Urinary bladder (tissue), 4 donors: ENCODE results near the gene MKI67. TPM values are rescaled to one million over a fixed set of nuclear protein-coding genes. Genes with fewer than 3 reads are reported as not detected.

Source experiments
- DNase-seq: peaks from one replicate; pipeline ENCODE4 v3.0.0-alpha.2; 2015; ENCODE audit errors: extremely low spot score
- H3K27ac ChIP-seq: one replicate; pipeline ENCODE4 v1.5.1; 2013; ENCODE audit warnings: low read depth, mild to moderate bottlenecking, moderate library complexity
- H3K36me3 ChIP-seq: one replicate; pipeline ENCODE4 v1.6.1; 2013; ENCODE audit warnings: mild to moderate bottlenecking, moderate library complexity; ENCODE audit not compliant: insufficient read depth
- H3K4me1 ChIP-seq: one replicate; pipeline ENCODE4 v1.6.1; 2013; ENCODE audit warnings: mild to moderate bottlenecking, moderate library complexity; ENCODE audit not compliant: insufficient read depth
- H3K4me3 ChIP-seq: one replicate; pipeline ENCODE4 v1.5.1; 2013; ENCODE audit warnings: low read depth, low read length
- WGBS: extraction: QIAGEN DNeasy Blood & Tissue Kit; methylation state at CpG from one replicate; pipeline ENCODE4 v1.1.7; 2013; 5-methylcytosine and 5-hydroxymethylcytosine counted together
- polyA plus RNA-seq: library from polyadenylated mRNA; stranded (reverse); fragments of 200-250 nt; gene quantifications from one replicate; pipeline ENCODE4 v1.2.3, GENCODE V29; 2013
- total RNA-seq: library from RNA; depleted of rRNA; stranded (reverse); fragments of >200 nt; gene quantifications from one replicate; pipeline ENCODE4 v1.2.3, GENCODE V29; 2014
- donor health status: healthy with polysubstance abuse.
- donor health status: healthy.

The MKI67 gene
- total and polyA plus RNA-seq, 2 donors = 0.42 to 17.8 TPM

GRCh38 chr10:128160297-128160711, 34.1 kb upstream of the MKI67 start:
- WGBS = 47% methylated on average over 6 of the region's 6 CpGs
- H3K36me3 ChIP-seq = no peaks in the 10 kb centered on the region
- no peak for DNase-seq

DNA sequence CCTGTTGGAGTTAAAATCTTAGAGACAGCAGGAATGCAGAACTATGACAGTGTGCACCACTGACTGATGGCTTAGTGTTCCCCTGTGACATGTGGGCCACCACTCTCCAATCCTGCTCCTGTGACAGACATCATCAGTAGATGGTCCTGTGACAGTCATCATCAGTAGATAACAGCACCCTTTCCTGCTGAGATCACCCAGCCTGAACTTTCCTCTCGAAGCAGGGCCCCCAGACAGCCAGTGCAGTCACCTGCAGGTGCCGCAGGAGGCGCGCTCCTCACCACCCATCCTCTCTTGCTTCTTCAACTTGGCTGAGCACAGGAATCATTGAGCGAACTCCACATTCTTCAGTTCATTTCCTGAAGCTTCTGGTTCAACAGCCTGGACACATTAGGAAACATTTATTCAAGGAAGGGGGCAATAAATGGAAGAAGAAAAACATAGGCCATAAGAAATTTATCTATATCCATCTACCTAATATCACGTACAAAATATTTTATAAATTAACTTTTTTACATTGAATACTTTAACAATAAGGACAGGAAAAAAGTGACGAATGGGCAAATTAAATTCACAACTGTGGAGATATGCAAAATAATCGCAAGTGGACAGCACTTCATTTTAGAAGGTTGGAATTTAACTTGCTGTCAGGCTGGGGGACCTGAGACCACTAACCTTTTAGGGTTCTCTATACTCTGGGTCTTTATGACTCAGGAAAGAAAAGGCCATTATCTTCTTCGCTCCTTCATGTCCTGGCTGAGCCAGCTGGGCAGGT, 32.0 kb upstream of the MKI67 start:
- no peaks in the 10 kb centered on the region for H3K4me1 ChIP-seq
- no peak for DNase-seq
- H3K36me3 ChIP-seq = no peaks in the 10 kb centered on the region
- no peak overlapping the region for H3K4me3 ChIP-seq
- no peak overlapping the region for H3K27ac ChIP-seq
- 90% methylated on average over 9 of the region's 9 CpGs for WGBS

More at GRCh38 chr10:128160297-128160711, 34.1 kb upstream of the MKI67 start:
- no peak overlapping the region for H3K27ac ChIP-seq
- no peak overlapping the region for H3K4me3 ChIP-seq
- no peaks in the 10 kb centered on the region for H3K4me1 ChIP-seq

- no peak for DNase-seq
- H3K4me3 ChIP-seq = no peak overlapping the region
- H3K4me1 ChIP-seq = no peaks in the 10 kb centered on the region
- H3K36me3 ChIP-seq = no peaks in the 10 kb centered on the region
- H3K27ac ChIP-seq = no peak overlapping the region
- WGBS = 63% methylated on average over 9 of the region's 9 CpGs
Observed at GRCh38 chr10:128156999-128157755, 31.0 kb upstream of the MKI67 start.

DNA sequence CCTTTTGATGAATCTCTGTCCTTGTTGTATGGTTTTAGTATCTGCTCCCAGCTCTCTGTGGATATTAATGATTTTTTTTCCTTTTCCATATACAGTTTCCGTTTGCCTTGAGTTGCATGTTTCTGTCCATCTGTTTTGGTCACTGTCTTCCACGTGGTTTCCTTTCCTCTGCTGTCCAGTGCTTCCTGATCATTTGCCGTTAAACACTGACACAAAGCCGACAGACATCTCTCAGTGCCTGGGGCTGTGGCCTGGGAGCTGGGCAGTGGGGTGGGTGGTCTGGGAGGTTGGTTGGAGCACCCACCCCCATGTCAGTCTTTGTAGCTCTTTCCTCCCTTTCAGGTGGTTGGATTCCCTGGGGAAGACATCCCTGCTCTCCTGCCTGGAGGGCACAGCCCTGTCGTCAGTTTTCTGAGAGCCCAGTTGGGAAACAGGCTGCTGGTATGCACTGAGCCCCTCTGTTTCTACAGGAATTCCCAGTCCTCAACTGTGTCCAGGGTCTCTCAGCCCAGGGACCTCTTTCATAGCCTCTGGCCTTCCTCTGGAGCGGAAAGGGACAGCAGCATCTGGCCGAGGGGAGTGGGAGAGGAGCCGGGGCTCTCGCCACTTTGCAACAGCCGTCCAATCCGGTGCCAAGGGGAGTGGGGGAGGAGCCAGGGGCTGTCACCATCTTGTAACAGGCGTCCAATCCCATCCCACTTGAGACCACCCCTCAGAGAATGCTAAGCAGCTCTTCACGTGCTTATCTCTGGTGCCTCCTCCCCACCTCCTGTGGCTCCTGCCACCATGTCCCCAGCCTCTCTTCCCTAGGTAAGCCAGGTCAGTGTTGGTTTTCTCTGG, 26.7 kb upstream of the MKI67 start:
- H3K27ac ChIP-seq = no peak overlapping the region
- no peaks in the 10 kb centered on the region for H3K36me3 ChIP-seq
- no peak for DNase-seq
- no peaks in the 10 kb centered on the region for H3K4me1 ChIP-seq
- WGBS = 44% methylated on average over 13 of the region's 13 CpGs
- no peak overlapping the region for H3K4me3 ChIP-seq

DNA sequence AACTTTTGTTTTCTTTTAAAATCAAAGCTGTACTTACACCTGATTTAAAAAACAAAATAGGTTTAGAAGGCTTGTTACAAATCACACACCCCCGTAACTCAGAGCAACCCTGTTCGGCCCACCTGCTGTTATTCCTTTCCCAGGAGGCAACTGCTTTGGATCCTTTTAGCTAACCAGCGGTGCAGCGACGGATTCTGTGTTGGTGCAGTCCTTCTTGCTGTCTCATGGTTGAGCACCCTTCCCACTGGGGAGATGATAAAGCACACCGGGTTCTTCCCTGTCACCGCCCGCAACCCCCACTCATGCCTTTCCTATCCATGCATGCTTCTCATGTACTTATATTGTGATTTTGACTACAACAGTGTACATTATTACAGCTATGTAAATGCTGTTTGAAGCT, 24.8 kb upstream of the MKI67 start:
- no peak for DNase-seq
- WGBS = 92% methylated on average over 8 of the region's 8 CpGs
- no peak overlapping the region for H3K27ac ChIP-seq

DNA sequence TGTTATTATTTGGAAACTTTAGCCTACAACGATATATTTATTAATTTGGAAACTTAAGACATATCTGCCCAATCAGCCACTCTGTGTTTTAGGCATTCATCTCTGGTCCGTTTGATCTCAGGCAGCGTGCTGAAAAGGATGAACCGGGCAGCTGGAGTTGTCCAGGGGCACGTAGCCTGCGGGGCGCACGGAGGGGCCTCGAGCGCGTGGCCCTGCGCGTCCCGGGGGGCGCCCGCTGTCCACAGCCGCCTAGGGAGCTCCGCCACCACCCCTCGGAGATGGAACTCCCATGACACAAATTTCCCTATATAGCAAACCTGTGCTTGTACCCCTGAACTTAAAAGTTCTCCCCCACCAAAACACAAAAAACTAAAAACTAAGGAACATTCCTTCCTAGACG, 24.3 kb upstream of the MKI67 start:
- no peak overlapping the region for H3K27ac ChIP-seq
- H3K4me3 ChIP-seq = no peak overlapping the region
- no peaks in the 10 kb centered on the region for H3K36me3 ChIP-seq
- 63% methylated on average over 20 of the region's 20 CpGs for WGBS
- no peaks in the 10 kb centered on the region for H3K4me1 ChIP-seq
- DNase-seq = no peak

More for the DNA sequence above, 24.8 kb upstream of the MKI67 start:
- H3K4me3 ChIP-seq = no peak overlapping the region
- H3K4me1 ChIP-seq = no peaks in the 10 kb centered on the region
- no peaks in the 10 kb centered on the region for H3K36me3 ChIP-seq

- Histone ChIP-seq H3K27ac (no peak overlapping the region), H3K36me3 (no peaks in the 10 kb centered on the region), H3K4me3 (peak overlapping the region; percentile 15), H3K4me1 (no peaks in the 10 kb centered on the region)
- WGBS = under 1% methylated on average over 53 of the region's 53 CpGs
- no peak for DNase-seq
Observed at GRCh38 chr10:128150045-128150493, 23.8 kb upstream of the MKI67 start.

- Histone ChIP-seq H3K36me3 (no peaks in the 10 kb centered on the region), H3K4me3 (peak overlapping the region; percentile 15)
Observed at GRCh38 chr10:128149267-128150014, 23.2 kb upstream of the MKI67 start.

DNA sequence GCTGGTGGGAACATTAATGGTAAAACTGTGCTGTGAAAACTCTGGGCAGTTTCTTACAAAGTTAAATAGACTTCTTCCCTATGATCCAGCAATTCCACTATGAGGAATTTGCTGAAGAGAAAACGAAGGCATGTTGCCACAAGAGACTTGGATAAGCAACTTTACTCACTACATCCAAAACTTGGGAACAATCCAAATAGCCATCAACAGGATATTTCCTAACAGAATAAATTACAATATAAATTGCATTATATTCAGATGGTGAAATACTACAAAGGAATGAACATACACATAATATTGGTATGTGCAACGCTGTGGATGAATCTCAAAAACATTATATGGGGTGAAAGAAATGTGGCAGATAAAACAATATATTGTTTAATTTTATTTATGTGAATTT, 21.4 kb upstream of the MKI67 start:
- no peaks in the 10 kb centered on the region for H3K4me1 ChIP-seq
- no peaks in the 10 kb centered on the region for H3K36me3 ChIP-seq
- no peak overlapping the region for H3K27ac ChIP-seq
- no peak for DNase-seq
- 34% methylated on average over 2 of the region's 2 CpGs for WGBS
- no peak overlapping the region for H3K4me3 ChIP-seq

More at GRCh38 chr10:128149267-128150014, 23.2 kb upstream of the MKI67 start:
- no peaks in the 10 kb centered on the region for H3K4me1 ChIP-seq
- 29% methylated on average over 61 of the region's 61 CpGs for WGBS
- no peak for DNase-seq
- H3K27ac ChIP-seq = no peak overlapping the region

DNA sequence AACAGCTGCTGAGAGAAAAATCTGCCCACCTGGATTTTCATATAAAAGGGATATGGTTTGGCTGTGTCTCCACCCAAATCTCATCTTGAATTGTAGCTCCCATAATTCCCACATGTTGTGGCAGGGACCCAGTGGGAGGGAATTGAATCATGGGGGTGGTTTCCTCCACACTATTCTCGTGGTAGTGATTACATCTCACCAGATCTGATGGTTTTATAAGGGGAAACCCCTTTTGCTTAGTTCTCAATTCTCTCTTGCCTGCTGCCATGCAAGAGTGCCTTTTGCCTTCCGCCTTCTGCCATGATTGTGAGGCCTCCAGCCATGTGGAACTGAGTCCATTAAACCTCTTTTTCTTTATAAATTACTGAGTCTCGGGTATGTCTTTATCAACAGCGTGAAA, 20.8 kb upstream of the MKI67 start:
- Histone ChIP-seq H3K4me3 (no peak overlapping the region), H3K27ac (no peak overlapping the region), H3K4me1 (no peaks in the 10 kb centered on the region), H3K36me3 (no peaks in the 10 kb centered on the region)
- WGBS = 75% methylated on average over 4 of the region's 4 CpGs
- DNase-seq = no peak

GRCh38 chr10:128144547-128144946, 18.3 kb upstream of the MKI67 start:
- 77% methylated on average over 1 of the region's 1 CpG for WGBS
- Histone ChIP-seq H3K4me1 (no peaks in the 10 kb centered on the region), H3K27ac (no peak overlapping the region), H3K36me3 (no peaks in the 10 kb centered on the region), H3K4me3 (no peak overlapping the region)
- DNase-seq = no peak

DNA sequence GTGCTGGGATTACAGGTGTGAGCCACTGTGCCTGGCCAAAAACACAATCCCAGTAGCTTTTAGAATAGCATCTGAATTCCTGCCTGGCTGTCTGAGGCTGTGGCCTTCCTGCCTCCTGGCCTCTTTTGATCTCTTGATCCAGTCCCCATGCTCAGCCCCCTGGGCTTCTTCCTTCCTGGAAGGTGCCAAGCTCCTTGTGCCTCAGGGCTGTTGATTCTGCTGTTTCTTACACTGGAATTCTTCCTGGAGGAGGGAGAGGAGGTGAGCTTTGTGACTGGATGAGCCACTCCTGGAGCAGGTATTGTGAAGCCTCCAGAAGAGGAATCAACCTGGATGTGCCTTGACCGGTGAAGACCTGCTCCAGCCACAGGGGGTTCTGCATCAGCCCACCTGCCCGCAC, 17.3 kb upstream of the MKI67 start:
- 96% methylated on average over 2 of the region's 2 CpGs for WGBS
- no peaks in the 10 kb centered on the region for H3K4me1 ChIP-seq
- no peak for DNase-seq
- H3K27ac ChIP-seq = no peak overlapping the region
- H3K4me3 ChIP-seq = no peak overlapping the region
- no peaks in the 10 kb centered on the region for H3K36me3 ChIP-seq

GRCh38 chr10:128140425-128140824, 14.2 kb upstream of the MKI67 start:
- no peaks in the 10 kb centered on the region for H3K4me1 ChIP-seq
- DNase-seq = no peak
- H3K27ac ChIP-seq = no peak overlapping the region
- H3K4me3 ChIP-seq = no peak overlapping the region
- H3K36me3 ChIP-seq = no peaks in the 10 kb centered on the region
- WGBS = 52% methylated on average over 3 of the region's 3 CpGs
